A549 (cell line): ENCODE data around the gene CYP4F2. TPM values are rescaled to one million over a fixed set of nuclear protein-coding genes. Genes with fewer than 3 reads are reported as not detected.

ENCODE experiments used
- ATAC-seq, 2 experiments: fragments of 200-7000 bp in 1 of 2; fragments of >200 bp in 1 of 2; cut with Nextera tagmentation in 1 of 2; cut with Tn5 transposase in 1 of 2; 3 replicates each; pipeline versions ENCODE4 v1.8.0 to v1.9.1; 2018 to 2020; ENCODE audit warnings: mild to moderate bottlenecking in 1 of 2, moderate library complexity in 1 of 2
- CTCF ChIA-PET: fragments of 300-600 bp; sonication (Branson Sonifier 250); formaldehyde crosslinking; extraction: SDS; loops from one replicate; lab custom pipeline; 2021; ENCODE audit warnings: antibody characterized with exemption, inconsistent platforms; lab: Yijun Ruan, JAX
- POLR2A ChIA-PET: fragments of 350-600 bp; formaldehyde crosslinking; extraction: SDS; loops from one replicate; lab custom pipeline; 2021; ENCODE audit warnings: antibody characterized with exemption, inconsistent platforms; lab: Yijun Ruan, JAX
- DNase-seq, 2 experiments: peaks; one replicate each; pipeline versions ENCODE4 v3.0.0 to v3.0.0-alpha.2; 2011 to 2016; ENCODE audit warnings: low read depth in 1 of 2, low spot score in 1 of 2
- FAIRE-seq: peaks from 2 replicates; lab custom pipeline; 2011; peaks lifted over from hg19 to GRCh38; lab: Jason Lieb, UNC
- H3K27ac ChIP-seq, 2 experiments: fragments of >200 bp; sonication (Bioruptor Twin); formaldehyde crosslinking; 3 replicates each; pipeline ENCODE4 v1.5.1; 2016 to 2017
- H3K4me1 ChIP-seq: fragments of >200 bp; sonication (Bioruptor Twin); formaldehyde crosslinking; 3 replicates; pipeline ENCODE4 v1.6.1; 2016
- H3K4me2 ChIP-seq: fragments of >200 bp; sonication (Bioruptor Twin); formaldehyde crosslinking; 3 replicates; pipeline ENCODE4 v1.6.1; 2016
- H3K4me3 ChIP-seq: fragments of >200 bp; sonication (Bioruptor Twin); formaldehyde crosslinking; 3 replicates; pipeline ENCODE4 v1.5.1; 2016
- H3K9me3 ChIP-seq: fragments of >200 bp; sonication (Bioruptor Twin); formaldehyde crosslinking; 3 replicates; pipeline ENCODE4 v1.6.1; 2016
- CBX2 ChIP-seq: fragments of 200-600 bp; sonication (generic); IDR thresholded peaks from 2 replicates; pipeline ENCODE4 v1.6.1; 2016; ENCODE audit warnings: low read depth, mild to moderate bottlenecking, borderline replicate concordance
- CEBPB ChIP-seq, 2 experiments: fragments of >200 bp in 1 of 2; sonication (Bioruptor Twin) in 1 of 2; formaldehyde crosslinking in 1 of 2; IDR thresholded peaks; 2 replicates each; pipeline ENCODE4 v1.6.1; 2012 to 2016
- CHD4 ChIP-seq: fragments of 200-600 bp; sonication (generic); IDR thresholded peaks from 2 replicates; pipeline ENCODE4 v1.6.1; 2016; ENCODE audit warnings: antibody characterized with exemption, mild to moderate bottlenecking, borderline replicate concordance
- EP300 ChIP-seq, 2 experiments: fragments of >200 bp; sonication (Bioruptor Twin); formaldehyde crosslinking; IDR thresholded peaks; 2 replicates in 1 of 2; 3 replicates in 1 of 2; pipeline ENCODE4 v1.6.1; 2016 to 2017
- ESRRA ChIP-seq: fragments of 150-350 bp; IDR thresholded peaks from 2 replicates; pipeline ENCODE4 v1.6.1; 2014; ENCODE audit warnings: mild to moderate bottlenecking, low read length, borderline replicate concordance
- FOSB ChIP-seq: fragments of 250-450 bp; sonication (Bioruptor Pico); IDR thresholded peaks from 2 replicates; pipeline ENCODE4 v1.5.0; 2020; ENCODE audit warnings: mild to moderate bottlenecking, moderate library complexity
- GATA3 ChIP-seq: IDR thresholded peaks from 2 replicates; pipeline ENCODE4 v1.6.1; 2012; ENCODE audit warnings: borderline replicate concordance
- HOXA7 ChIP-seq: fragments of 250-450 bp; sonication (Bioruptor Pico); IDR thresholded peaks from 2 replicates; pipeline ENCODE4 v1.5.0; 2020; ENCODE audit warnings: mild to moderate bottlenecking, moderate library complexity
- JUN ChIP-seq, 2 experiments: fragments of >200 bp; sonication (Bioruptor Twin); formaldehyde crosslinking; IDR thresholded peaks; 2 replicates in 1 of 2; 3 replicates in 1 of 2; pipeline ENCODE4 v1.6.1; 2016 to 2017
- KDM1A ChIP-seq: fragments of 200-600 bp; sonication (generic); IDR thresholded peaks from 2 replicates; pipeline ENCODE4 v1.6.1; 2016; ENCODE audit warnings: low read depth, mild to moderate bottlenecking
- MAFK ChIP-seq: fragments of 450-650 bp; IDR thresholded peaks from 2 replicates; pipeline ENCODE4 v1.6.1; 2014; ENCODE audit not compliant: partially characterized antibody
- MAZ ChIP-seq: fragments of 150-350 bp; IDR thresholded peaks from 2 replicates; pipeline ENCODE4 v1.6.1; 2014; ENCODE audit warnings: antibody characterized with exemption, low read depth, low read length, borderline replicate concordance
- MYC ChIP-seq: IDR thresholded peaks from 2 replicates; pipeline ENCODE4 v1.6.1; 2012; ENCODE audit warnings: mild to moderate bottlenecking, inconsistent platforms, low read length, improper control_type of control experiment, borderline replicate concordance
- NPAS2 ChIP-seq: fragments of 250-450 bp; sonication (Bioruptor Pico); IDR thresholded peaks from 2 replicates; pipeline ENCODE4 v1.8.0; 2022; ENCODE audit warnings: mild to moderate bottlenecking, moderate library complexity, borderline replicate concordance
- PHF8 ChIP-seq: fragments of 200-600 bp; sonication (generic); IDR thresholded peaks from 2 replicates; pipeline ENCODE4 v1.6.1; 2016; ENCODE audit warnings: low read depth, mild to moderate bottlenecking, antibody characterized with exemption, moderate library complexity, borderline replicate concordance
- POLR2A ChIP-seq: IDR thresholded peaks from 2 replicates; pipeline ENCODE4 v1.6.1; 2012; ENCODE audit warnings: mild to moderate bottlenecking, low read length
- POLR2AphosphoS2 ChIP-seq: conservative IDR thresholded peaks from 2 replicates; pipeline ENCODE4 v1.6.1; 2012; ENCODE audit warnings: low read length, improper control_type of control experiment, inconsistent platforms
- RAD21 ChIP-seq, 2 experiments: fragments of >200 bp in 1 of 2; sonication (Bioruptor Twin) in 1 of 2; formaldehyde crosslinking in 1 of 2; IDR thresholded peaks in 1 of 2; conservative IDR thresholded peaks in 1 of 2; 2 replicates in 1 of 2; 3 replicates in 1 of 2; pipeline ENCODE4 v1.6.1; 2012 to 2018; ENCODE audit warnings: inconsistent platforms in 1 of 2
- REST ChIP-seq: fragments of 200-600 bp; sonication (generic); IDR thresholded peaks from 2 replicates; pipeline ENCODE4 v1.6.1; 2016; ENCODE audit warnings: antibody characterized with exemption, mild to moderate bottlenecking, moderate library complexity
- RNF2 ChIP-seq: fragments of 200-600 bp; sonication (generic); IDR thresholded peaks from 2 replicates; pipeline ENCODE4 v1.6.1; 2016; ENCODE audit warnings: low read depth, mild to moderate bottlenecking, antibody characterized with exemption, moderate library complexity, borderline replicate concordance
- SREBF2 ChIP-seq: fragments of 450-650 bp; IDR thresholded peaks from 2 replicates; pipeline ENCODE4 v1.6.1; 2014; ENCODE audit warnings: mild to moderate bottlenecking, moderate library complexity
- TFCP2L1 ChIP-seq: fragments of 250-450 bp; sonication (Bioruptor Pico); IDR thresholded peaks from 2 replicates; pipeline ENCODE4 v1.5.0; 2021; ENCODE audit warnings: mild to moderate bottlenecking
- TP53 ChIP-seq: fragments of 250-450 bp; sonication (Bioruptor Pico); IDR thresholded peaks from 2 replicates; pipeline ENCODE4 v1.5.0; 2021; ENCODE audit warnings: mild to moderate bottlenecking, moderate library complexity
- ZC3H11A ChIP-seq: fragments of 450-650 bp; IDR thresholded peaks from 2 replicates; pipeline ENCODE4 v1.6.1; 2014; ENCODE audit warnings: antibody characterized with exemption, mild to moderate bottlenecking
- WGBS: methylation state at CpG from one replicate; pipeline ENCODE4 v1.1.6; 2017; ENCODE audit errors: missing lambda C conversion rate; 5-methylcytosine and 5-hydroxymethylcytosine counted together
- polyA plus RNA-seq, 4 experiments: library from polyadenylated mRNA; depleted of rRNA in 3 of 4; stranded (reverse); fragments of >200 nt; fragmentation: RNase III in 1 of 4; extraction: RNeasy Plus Mini Kit Qiagen cat#74134 plus additional on column Dnase treatment in 1 of 4; gene quantifications; 2 replicates in 3 of 4; 3 replicates in 1 of 4; pipeline ENCODE4 v1.2.3, GENCODE V29; 2011 to 2017

Gene CYP4F2
- polyA plus RNA-seq, 2 of the 4 experiments (the other 2 are of a cell fraction), result 0.13 to 0.43 TPM

- Histone ChIP-seq H3K4me2 (no peak overlapping the region), H3K27ac (no peak overlapping the region), H3K4me1 (no peaks in the 10 kb centered on the region), H3K9me3 (no peaks in the 10 kb centered on the region), H3K4me3 (no peak overlapping the region)
- no peak for FAIRE-seq
- TF ChIP-seq ESRRA (no peak), REST (no peak), MAFK (no peak), PHF8 (no peak), MAZ (no peak), FOSB (CRISPR knock-in tag) (no peak), EP300 (IDR thresholded peaks at IDR 0.05) (no peak), GATA3 (no peak), CBX2 (no peak), HOXA7 (CRISPR knock-in tag) (no peak), SREBF2 (no peak), RAD21 (conservative IDR thresholded peaks at IDR 0.05 in 1 of 2, IDR thresholded peaks at IDR 0.05 in 1 of 2) (no peak), POLR2AphosphoS2 (no peak)
- ChIA-PET POLR2A (no interaction called here), CTCF (no interaction called here)
- no peak for ATAC-seq
- DNase-seq, result no peak
- 77% methylated on average over 3 of the region's 3 CpGs for WGBS
These were observed 30.4 kb upstream of the CYP4F2 start for GRCh38 chr19:15928321-15928720.

- 0% methylated on average over 1 of the region's 1 CpG for WGBS
- ChIA-PET CTCF (no interaction called here), POLR2A (no interaction called here)
- Histone ChIP-seq H3K4me1 (no peaks in the 10 kb centered on the region), H3K4me3 (no peak overlapping the region), H3K4me2 (no peak overlapping the region), H3K9me3 (no peaks in the 10 kb centered on the region), H3K27ac (no peak overlapping the region)
- DNase-seq (no peak), FAIRE-seq (no peak), ATAC-seq (no peak)
- TF ChIP-seq EP300 (IDR thresholded peaks at IDR 0.05) (no peak), CEBPB (IDR thresholded peaks at IDR 0.05) (no peak), POLR2A (no peak), CHD4 (no peak), KDM1A (no peak), NPAS2 (CRISPR knock-in tag) (no peak), TFCP2L1 (CRISPR knock-in tag) (no peak), HOXA7 (CRISPR knock-in tag) (no peak), ZC3H11A (no peak), PHF8 (no peak), JUN (IDR thresholded peaks at IDR 0.05) (no peak), REST (no peak), MYC (no peak), RNF2 (no peak), TP53 (CRISPR knock-in tag) (no peak)
These were observed 28.6 kb upstream of the CYP4F2 start for GRCh38 chr19:15926484-15926883.
